ENCODE data around the gene WWP2. TPM values are rescaled to one million over a fixed set of nuclear protein-coding genes. Genes with fewer than 3 reads are reported as not detected.

The WWP2 gene
- total RNA-seq, 1 experiment from 2014 or later, result 40.2 TPM

DNA sequence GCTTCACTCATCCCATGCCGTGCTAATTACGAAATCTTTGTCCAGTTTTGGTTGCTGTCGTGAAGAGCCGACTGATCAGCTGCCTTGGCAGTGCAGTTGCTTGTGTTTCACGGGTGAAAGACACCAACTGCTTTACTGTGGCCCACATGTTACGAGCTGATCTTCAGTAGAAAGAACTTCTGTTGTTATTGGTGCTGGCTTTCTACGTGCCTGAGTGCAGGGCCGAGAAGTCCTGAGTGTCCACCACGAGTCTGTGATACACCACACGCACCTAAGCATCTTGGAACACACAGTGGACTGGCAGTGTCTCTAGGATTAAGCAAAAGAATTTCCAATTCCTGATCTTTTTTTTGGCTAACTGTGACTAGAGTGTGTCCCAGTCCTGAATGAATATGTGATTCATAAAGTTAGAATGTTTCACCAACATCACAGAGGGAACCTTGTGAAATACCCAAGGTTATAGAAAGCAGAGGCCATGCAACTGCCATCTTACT, 118.6 kb downstream of the WWP2 start:
- no peak overlapping the region for H3T11ph ChIP-seq (ENCODE audit: low read length)
- H3K4me2 ChIP-seq (ENCODE audit: insufficient read depth, insufficient read length, low read length), result no peak overlapping the region
- H3K27me3 Mint-ChIP-seq (ENCODE audit: low read depth), result no peaks in the 10 kb centered on the region
- no peak overlapping the region for H3K4me3 Mint-ChIP-seq
- no peak overlapping the region for H3K23ac ChIP-seq (ENCODE audit: insufficient read length, low read depth, low read length)
- no peak overlapping the region for H2BK5ac ChIP-seq (ENCODE audit: insufficient read length, low read length)
- TF ChIP-seq CTCF (conservative IDR thresholded peaks at IDR 0.05), result no peak
- H3K14ac ChIP-seq (ENCODE audit: insufficient read depth, low read length), result no peak overlapping the region
- no CpG with 5 or more reads among the region's 10 CpGs for WGBS (ENCODE audit: extremely low coverage, insufficient read length, low lambda C conversion rate)
- peaks cover 22 to 25% (median 24%) of the 10 kb centered on the region in 3 experiments for H3K36me3 Mint-ChIP-seq (ENCODE audit: insufficient read depth in 1 of 3, low read depth in 3 of 3)
- H2AK5ac ChIP-seq (ENCODE audit: insufficient read length, low read length), result no peak overlapping the region
- no peak overlapping the region for H3K4ac ChIP-seq (ENCODE audit: low read depth, low read length)
- no peak overlapping the region for H4K8ac ChIP-seq (replicated peaks; ENCODE audit: insufficient read length, low read depth, low read length)
- no peak overlapping the region for H3K27ac ChIP-seq (ENCODE audit: insufficient read length, low read depth, low read length)
- H3K4me1 Mint-ChIP-seq, result no peaks in the 10 kb centered on the region
- no peak for DNase-seq
- no peak overlapping the region for H3K9ac ChIP-seq (ENCODE audit: extremely low read depth, insufficient read length, low read length)
- no peak overlapping the region for H3K18ac ChIP-seq (ENCODE audit: insufficient read length, low read depth, low read length)
- no peak overlapping the region for H4K91ac ChIP-seq (ENCODE audit: insufficient read length, low read depth, low read length)
- H3K27me3 ChIP-seq (ENCODE audit: insufficient read depth, low read length), result no peaks in the 10 kb centered on the region
- H2BK120ac ChIP-seq (ENCODE audit: low read depth, low read length, poor library complexity, severe bottlenecking), result no peak overlapping the region
- H4K5ac ChIP-seq (ENCODE audit: insufficient read length, low read depth, low read length), result no peak overlapping the region
- H2BK12ac ChIP-seq (ENCODE audit: insufficient read length, low read depth, low read length), result no peak overlapping the region
- H3K9me3 Mint-ChIP-seq, result peaks cover 5 to 7% of the 10 kb centered on the region in 2 experiments; a peak in 2 of 5 replicates
- no peak overlapping the region for H2BK15ac ChIP-seq (ENCODE audit: low read depth, low read length)
- H3K27ac Mint-ChIP-seq, result no peak overlapping the region; a peak in 2 of 7 replicates
- H3K79me1 ChIP-seq (ENCODE audit: insufficient read depth, low read depth, low read length, poor library complexity, severe bottlenecking), result no peaks in the 10 kb centered on the region
- no peak overlapping the region for H2AFZ ChIP-seq (ENCODE audit: low read length)
- no peaks in the 10 kb centered on the region for H3K79me2 ChIP-seq (ENCODE audit: insufficient read depth, low read length)
- H2BK20ac ChIP-seq (ENCODE audit: low read depth, low read length, poor library complexity, severe bottlenecking), result no peak overlapping the region
- no peaks in the 10 kb centered on the region for H3K4me1 ChIP-seq (ENCODE audit: insufficient read depth, low read length)
- no peaks in the 10 kb centered on the region for H3K23me2 ChIP-seq (ENCODE audit: insufficient read length, low read depth, low read length, poor library complexity, severe bottlenecking)
- H3K9me3 ChIP-seq (ENCODE audit: control insufficient read depth, low read depth, low read length), result no peaks in the 10 kb centered on the region
- no peak overlapping the region for H3K56ac ChIP-seq (ENCODE audit: insufficient read length, low read depth, low read length)
- H4K20me1 ChIP-seq (ENCODE audit: control insufficient read depth, insufficient read depth, insufficient read length), result no peaks in the 10 kb centered on the region

All from H9 (cell line).